IMR-90 (cell line): ENCODE data around the gene C9orf57.

Source experiments
- BHLHE40 ChIP-seq: fragments of 150-350 bp; IDR thresholded peaks from 2 replicates; pipeline ENCODE4 v1.6.1; 2016; ENCODE audit warnings: mild to moderate bottlenecking, low read depth, low read length
- CEBPB ChIP-seq: IDR thresholded peaks from 2 replicates; pipeline ENCODE4 v1.6.1; 2012; ENCODE audit warnings: low read depth, low read length, improper control_type of control experiment
- CTCF ChIP-seq: conservative IDR thresholded peaks from 2 replicates; pipeline ENCODE4 v1.5.1; 2012; ENCODE audit warnings: mild to moderate bottlenecking, low read depth, low read length, improper control_type of control experiment
- ELK1 ChIP-seq: fragments of 150-350 bp; IDR thresholded peaks from 2 replicates; pipeline ENCODE4 v1.6.1; 2016; ENCODE audit warnings: low read depth, mild to moderate bottlenecking, low read length, moderate library complexity, borderline replicate concordance
- FOS ChIP-seq: fragments of 150-350 bp; IDR thresholded peaks from 2 replicates; pipeline ENCODE4 v1.6.1; 2016; ENCODE audit warnings: low read depth, low read length
- MAFK ChIP-seq: IDR thresholded peaks from 2 replicates; pipeline ENCODE4 v1.6.1; 2012; ENCODE audit warnings: low read depth, low read length, improper control_type of control experiment
- MAZ ChIP-seq: IDR thresholded peaks from 2 replicates; pipeline ENCODE4 v1.6.1; 2012; ENCODE audit warnings: low read depth, mild to moderate bottlenecking, low read length, improper control_type of control experiment, moderate library complexity, borderline replicate concordance
- MXI1 ChIP-seq: IDR thresholded peaks from 2 replicates; pipeline ENCODE4 v1.6.1; 2012; ENCODE audit warnings: low read depth, mild to moderate bottlenecking, low read length, moderate library complexity, borderline replicate concordance
- POLR2A ChIP-seq: IDR thresholded peaks from 2 replicates; pipeline ENCODE4 v1.6.1; 2012; ENCODE audit warnings: mild to moderate bottlenecking, low read depth, low read length
- RAD21 ChIP-seq: IDR thresholded peaks from 2 replicates; pipeline ENCODE4 v1.6.1; 2012; ENCODE audit warnings: low read length, improper control_type of control experiment
- RCOR1 ChIP-seq: IDR thresholded peaks from 2 replicates; pipeline ENCODE4 v1.6.1; 2012; ENCODE audit warnings: mild to moderate bottlenecking, low read length, improper control_type of control experiment; ENCODE audit not compliant: insufficient replicate concordance
- RFX5 ChIP-seq: IDR thresholded peaks from 2 replicates; pipeline ENCODE4 v1.8.0; 2012; ENCODE audit warnings: low read depth, mild to moderate bottlenecking, low read length, moderate library complexity
- SMC3 ChIP-seq: fragments of 150-350 bp; IDR thresholded peaks from 2 replicates; pipeline ENCODE4 v1.6.1; 2016; ENCODE audit warnings: low read depth, mild to moderate bottlenecking, antibody characterized with exemption, low read length, moderate library complexity
- USF2 ChIP-seq: fragments of 150-350 bp; IDR thresholded peaks from 2 replicates; pipeline ENCODE4 v1.6.1; 2017; ENCODE audit warnings: mild to moderate bottlenecking, antibody characterized with exemption, low read length, low read depth

- TF ChIP-seq RAD21, result no peak
- TF ChIP-seq RFX5, result no peak
- no peak for TF ChIP-seq POLR2A
- TF ChIP-seq CTCF, result no peak
- no peak for TF ChIP-seq MXI1
- no peak for TF ChIP-seq CEBPB
- no peak for TF ChIP-seq MAFK
- no peak for TF ChIP-seq SMC3
- no peak for TF ChIP-seq FOS
- no peak for TF ChIP-seq MAZ
- no peak for TF ChIP-seq ELK1
- no peak for TF ChIP-seq BHLHE40
- no peak for TF ChIP-seq USF2
- no peak for TF ChIP-seq RCOR1
These were observed 29.2 kb upstream of the C9orf57 start for GRCh38 chr9:72089451-72090130.
